ENCODE data around the gene DMP1.
A peak's percentile ranks its signal among the peaks of the same experiment; 100 is the strongest.

The DMP1 gene

GRCh38 chr4:87649980-87650379 is at the start of gene DMP1:
TSS of gene DMP1 (plus strand) at chr4:87650280. CDS start at chr4:87656493, 6,213 bp downstream.
- no peak for DNase-seq

- no peak for DNase-seq
These were observed 48.7 kb upstream of the DMP1 start for GRCh38 chr4:87601361-87601760.

- no peak for DNase-seq
These were observed 41.9 kb upstream of the DMP1 start, which contains the start of gene DSPP for GRCh38 chr4:87608229-87608628. TSS of gene DSPP (plus strand) at chr4:87608529. CDS start at chr4:87610909, 2,380 bp downstream.

GRCh38 chr4:87614292-87614890 is 35.7 kb upstream of the DMP1 start:
- DNase-seq, result no peak

- DNase-seq, result no peak
These were observed 33.8 kb upstream of the DMP1 start for GRCh38 chr4:87616268-87616667.

GRCh38 chr4:87620086-87620485 is 30.0 kb upstream of the DMP1 start:
- DNase-seq, result no peak

GRCh38 chr4:87620491-87620890 is 29.6 kb upstream of the DMP1 start:
- DNase-seq, result no peak

GRCh38 chr4:87622303-87622702 is 27.8 kb upstream of the DMP1 start:
- DNase-seq, result no peak

GRCh38 chr4:87624698-87625097 is 25.4 kb upstream of the DMP1 start:
- no peak for DNase-seq

GRCh38 chr4:87631668-87632067 is 18.4 kb upstream of the DMP1 start:
- DNase-seq, result no peak

GRCh38 chr4:87632469-87632868 is 17.6 kb upstream of the DMP1 start:
- DNase-seq, result no peak

- no peak for DNase-seq
These were observed 16.8 kb upstream of the DMP1 start for GRCh38 chr4:87633243-87633642.

GRCh38 chr4:87644286-87644685 is 5.8 kb upstream of the DMP1 start:
- no peak for DNase-seq

- no peak for DNase-seq
These were observed 858 bp downstream of the DMP1 start for GRCh38 chr4:87650938-87651337.

GRCh38 chr4:87651941-87652340 is 1.9 kb downstream of the DMP1 start:
- DNase-seq, result no peak

GRCh38 chr4:87654487-87655044 is 4.5 kb downstream of the DMP1 start:
- DNase-seq, result no peak

GRCh38 chr4:87657525-87657924 is 7.4 kb downstream of the DMP1 start:
- no peak for DNase-seq

GRCh38 chr4:87659247-87659931 is 9.3 kb downstream of the DMP1 start:
- no peak for DNase-seq

- no peak for DNase-seq
These were observed 12.8 kb downstream of the DMP1 start for GRCh38 chr4:87662871-87663270.

- no peak for DNase-seq
These were observed 19.3 kb downstream of the DMP1 start for GRCh38 chr4:87669373-87669772.

GRCh38 chr4:87677731-87678130 is 27.7 kb downstream of the DMP1 start:
- no peak for DNase-seq

- peak in 1 of 2 donors; percentile 19 for DNase-seq
These were observed 29.5 kb downstream of the DMP1 start for GRCh38 chr4:87679449-87680169.

- no peak for DNase-seq
These were observed 30.2 kb downstream of the DMP1 start for GRCh38 chr4:87680271-87680670.

- no peak for DNase-seq
These were observed 38.2 kb downstream of the DMP1 start for GRCh38 chr4:87688316-87688715.
